PC-9 (cell line): ENCODE data around the gene EWSR1. TPM values are rescaled to one million over a fixed set of nuclear protein-coding genes. Genes with fewer than 3 reads are reported as not detected.

Experiments
- BruUV-seq: library from RNA; stranded (reverse); fragments of 400-500 nt; replicated peaks from 2 replicates; lab custom pipeline; 2021; lab: Mats Ljungman, UMichigan
- CTCF ChIA-PET: fragments of 300-600 bp; sonication (Branson Sonifier 250); formaldehyde crosslinking; loops from one replicate; lab custom pipeline; 2022; ENCODE audit warnings: antibody characterized with exemption; lab: Charles Lee
- POLR2A ChIA-PET: fragments of 300-600 bp; sonication (Branson Sonifier 250); formaldehyde crosslinking; loops from one replicate; lab custom pipeline; 2022; ENCODE audit warnings: antibody characterized with exemption; ENCODE audit not compliant: unreplicated experiment; lab: Charles Lee
- DNase-seq, 2 experiments: peaks; one replicate each; pipeline versions ENCODE4 v3.0.0 to v3.0.0-alpha.2; 2015 to 2022; ENCODE audit warnings: mixed read lengths in 1 of 2
- H2AFZ ChIP-seq: fragments of 200-600 bp; sonication (generic); 2 replicates; pipeline ENCODE4 v1.8.1; 2017; ENCODE audit warnings: antibody characterized with exemption
- H3F3A ChIP-seq: fragments of 200-600 bp; sonication (generic); 2 replicates; pipeline ENCODE4 v1.8.1; 2017; ENCODE audit warnings: antibody characterized with exemption, mild to moderate bottlenecking, low read depth; ENCODE audit not compliant: insufficient read depth
- H3K27ac ChIP-seq: fragments of 200-600 bp; sonication (generic); 2 replicates; pipeline ENCODE4 v1.6.1; 2016; ENCODE audit warnings: mixed run types
- H3K27me3 ChIP-seq: fragments of 200-600 bp; sonication (generic); 2 replicates; pipeline ENCODE4 v1.6.1; 2016; ENCODE audit warnings: low read depth, mixed run types; ENCODE audit not compliant: insufficient read depth
- H3K36me3 ChIP-seq: fragments of 200-600 bp; sonication (generic); 2 replicates; pipeline ENCODE4 v1.6.1; 2016; ENCODE audit warnings: low read depth, mixed run types
- H3K4me1 ChIP-seq: fragments of 200-600 bp; sonication (generic); replicated peaks from 2 replicates; pipeline ENCODE4 v1.6.1; 2016; ENCODE audit warnings: mixed run types; ENCODE audit not compliant: insufficient read depth
- H3K4me2 ChIP-seq: fragments of 200-600 bp; sonication (generic); 2 replicates; pipeline ENCODE4 v1.6.1; 2017; ENCODE audit warnings: mixed run types
- H3K4me3 ChIP-seq: fragments of 200-600 bp; sonication (generic); 2 replicates; pipeline ENCODE4 v1.6.1; 2016; ENCODE audit warnings: mixed run types
- H3K79me2 ChIP-seq: fragments of 200-600 bp; sonication (generic); 2 replicates; pipeline ENCODE4 v1.6.1; 2017; ENCODE audit warnings: low read depth, mixed run types
- H3K9me2 ChIP-seq: fragments of 200-600 bp; sonication (generic); 2 replicates; pipeline ENCODE4 v1.8.1; 2017; ENCODE audit warnings: mild to moderate bottlenecking; ENCODE audit not compliant: insufficient read depth
- H3K9me3 ChIP-seq: fragments of 200-600 bp; sonication (generic); 2 replicates; pipeline ENCODE4 v1.8.1; 2016; ENCODE audit warnings: low read depth; ENCODE audit not compliant: insufficient read depth
- H4K20me1 ChIP-seq: fragments of 200-600 bp; sonication (generic); 2 replicates; pipeline ENCODE4 v1.8.1; 2017; ENCODE audit not compliant: insufficient read depth
- CTCF ChIP-seq: fragments of 200-600 bp; sonication (generic); conservative IDR thresholded peaks from 2 replicates; pipeline ENCODE4 v1.6.1; 2017; ENCODE audit warnings: mixed run types, antibody characterized with exemption, mild to moderate bottlenecking, moderate library complexity
- EZH2 ChIP-seq: fragments of 200-600 bp; sonication (generic); IDR thresholded peaks from 2 replicates; pipeline ENCODE4 v1.8.0; 2017; ENCODE audit warnings: antibody characterized with exemption, low read depth
- intact Hi-C: fragments of 100-400 bp; cut with micrococcal nuclease; formaldehyde crosslinking; loops from one replicate; pipeline ENCODE4 v1.10.0; 2022; ENCODE audit not compliant: unreplicated experiment
- total RNA-seq: library from RNA; stranded (reverse); gene quantifications from 2 replicates; pipeline ENCODE4 v1.2.3, GENCODE V29; 2021

Gene EWSR1
- total RNA-seq, 1 experiment from 2014 or later = 200 TPM

GRCh38 chr22:29267462-29267857 is 608 bp upstream of the EWSR1 start:
- ChIA-PET CTCF (interaction anchor here (0.6 kb wide), 1 partner anchor 36 kb away, joined by 6 read pairs; no protein-coding TSS in a partner anchor), POLR2A (interaction anchor here (0.6 kb wide), 1 partner anchor 12 kb away, joined by 9 read pairs; no protein-coding TSS in a partner anchor)
- Histone ChIP-seq H3K4me3 (peak overlapping the region; percentile 88), H2AFZ (peak overlapping the region; percentile 82), H3K36me3 (peaks cover 36% of the 10 kb centered on the region), H4K20me1 (peaks cover 37% of the 10 kb centered on the region), H3K27me3 (no peaks in the 10 kb centered on the region), H3K9me2 (no peaks in the 10 kb centered on the region), H3K4me1 (peaks cover 32% of the 10 kb centered on the region), H3K27ac (peak overlapping the region; percentile 94), H3K9me3 (no peaks in the 10 kb centered on the region), H3F3A (peaks cover 20% of the 10 kb centered on the region), H3K79me2 (peaks cover 64% of the 10 kb centered on the region), H3K4me2 (peak overlapping the region; percentile 99)
- intact Hi-C loops = no loop called here
- TF ChIP-seq EZH2 (no peak), CTCF (no peak)
- no peak for DNase-seq
- TSS peak; percentile 66 for BruUV-seq

DNA sequence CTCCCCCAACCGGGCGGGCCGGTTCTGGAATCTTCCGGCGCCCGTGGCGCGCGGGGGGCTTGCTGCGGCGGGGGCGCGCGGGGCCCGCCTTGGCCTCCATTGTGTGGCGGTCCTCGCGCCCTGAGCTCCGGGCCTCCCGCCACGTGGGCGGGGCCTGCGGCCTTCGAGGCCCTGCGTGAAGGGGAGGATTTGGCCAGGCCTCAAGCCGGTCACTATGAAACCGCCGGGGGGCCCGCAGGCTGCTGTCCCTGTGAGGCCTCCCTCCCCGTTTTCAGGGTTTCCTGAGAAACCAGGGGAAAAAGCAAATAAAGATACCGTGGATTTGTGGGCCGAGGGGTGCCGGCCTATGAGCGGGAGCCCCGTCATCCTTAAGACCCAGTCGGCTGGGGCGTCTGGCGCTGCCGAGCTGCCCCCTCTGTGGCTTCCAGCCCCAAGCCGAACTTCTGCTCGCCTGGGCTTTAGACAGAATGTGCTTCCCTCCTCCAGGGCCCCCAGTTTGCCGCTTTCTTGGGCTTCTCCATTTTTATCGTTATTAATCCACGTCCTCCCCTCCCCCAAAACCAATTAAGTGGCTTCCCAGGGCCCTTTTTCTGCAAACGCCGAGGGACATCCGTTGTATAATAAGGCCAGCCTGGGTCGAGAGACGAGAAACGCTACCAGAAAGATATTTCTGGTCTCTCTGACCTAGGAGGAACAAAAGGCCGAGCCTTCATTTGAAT is 602 bp downstream of the EWSR1 start:
- ChIA-PET CTCF (no interaction called here), POLR2A (interaction anchor here (0.6 to 0.7 kb wide), 2 partner anchors 366 to 440 kb away, joined by 3 to 4 read pairs; no protein-coding TSS in a partner anchor)
- H3K79me2 ChIP-seq = peaks cover 76% of the 10 kb centered on the region
- peak overlapping the region; percentile 94 for H3K27ac ChIP-seq
- H3K4me3 ChIP-seq = peak overlapping the region; percentile 88
- intact Hi-C loops = no loop called here
- H3K4me2 ChIP-seq = peak overlapping the region; percentile 99
- peak; percentile 32 to 51 for DNase-seq
- BruUV-seq = no TSS peak
- H2AFZ ChIP-seq = peak overlapping the region; percentile 82; the same call in 1 of the 2 replicates
- peaks cover 49% of the 10 kb centered on the region for H4K20me1 ChIP-seq
- TF ChIP-seq CTCF (no peak), EZH2 (no peak)
- peaks cover 32% of the 10 kb centered on the region for H3K4me1 ChIP-seq
- H3K36me3 ChIP-seq = peaks cover 48% of the 10 kb centered on the region
- H3K27me3 ChIP-seq = no peaks in the 10 kb centered on the region
- no peaks in the 10 kb centered on the region for H3K9me3 ChIP-seq
- no peaks in the 10 kb centered on the region for H3K9me2 ChIP-seq
- H3F3A ChIP-seq = peaks cover 28% of the 10 kb centered on the region

DNA sequence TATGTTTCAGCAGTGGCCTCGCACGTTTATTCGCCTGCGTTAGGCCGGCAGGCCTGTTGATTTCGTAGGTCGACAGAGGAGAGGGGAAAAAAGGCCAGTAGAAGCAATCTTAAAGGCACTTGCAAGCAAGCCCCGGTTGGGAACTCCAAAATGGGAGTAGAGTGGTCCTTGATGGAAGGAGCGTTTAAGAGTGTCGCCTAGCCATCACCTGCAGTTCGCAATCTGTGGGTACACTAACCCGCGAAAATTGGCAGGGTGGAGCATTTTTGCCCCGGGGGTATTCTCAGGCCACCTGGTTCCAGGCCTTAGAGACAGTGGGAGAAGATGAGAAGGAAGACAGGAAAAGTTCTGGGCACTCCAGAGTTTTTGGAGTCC is 1.1 kb downstream of the EWSR1 start:
- DNase-seq = no peak
- POLR2A ChIA-PET = no interaction called here
- CTCF ChIA-PET = no interaction called here
- Histone ChIP-seq H3K4me3 (peak overlapping the region; percentile 88), H3K9me2 (no peaks in the 10 kb centered on the region), H3K4me1 (peaks cover 32% of the 10 kb centered on the region), H3K27ac (peak overlapping the region; percentile 94), H2AFZ (no peak overlapping the region), H3K4me2 (peak overlapping the region; percentile 99), H3K27me3 (no peaks in the 10 kb centered on the region), H3K36me3 (peaks cover 53% of the 10 kb centered on the region), H3F3A (peaks cover 33% of the 10 kb centered on the region), H3K79me2 (peaks cover 82% of the 10 kb centered on the region), H4K20me1 (peaks cover 54% of the 10 kb centered on the region), H3K9me3 (no peaks in the 10 kb centered on the region)
- TF ChIP-seq EZH2 (no peak), CTCF (no peak)
- intact Hi-C loops = no loop called here
- BruUV-seq = TSS peak; percentile 40
